ENCODE data around the gene KLRG1.

DNA sequence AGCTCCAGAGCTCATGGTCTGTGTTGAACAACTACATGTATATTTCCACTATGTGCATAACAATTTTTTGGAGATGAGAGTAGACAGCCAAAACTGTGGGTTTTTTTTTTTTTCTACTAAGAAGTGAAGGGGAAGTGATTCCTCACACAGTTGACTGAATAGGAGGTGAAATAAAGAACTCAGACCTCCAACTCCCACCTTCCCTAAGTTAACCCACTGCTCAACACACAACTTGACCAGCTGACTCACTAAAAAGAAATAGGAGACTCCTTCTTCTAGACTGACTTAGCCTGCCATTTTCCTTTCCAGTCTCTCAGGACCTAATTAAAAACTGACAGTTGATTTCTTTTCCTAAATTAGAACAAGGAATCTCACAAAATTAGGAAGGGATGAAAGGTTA, 41.6 kb upstream of the KLRG1 start:
- TF ChIP-seq MAX (IDR thresholded peaks at IDR 0.05; ENCODE audit: low read depth, low read length) = no peak
- TF ChIP-seq, protein P1, sequence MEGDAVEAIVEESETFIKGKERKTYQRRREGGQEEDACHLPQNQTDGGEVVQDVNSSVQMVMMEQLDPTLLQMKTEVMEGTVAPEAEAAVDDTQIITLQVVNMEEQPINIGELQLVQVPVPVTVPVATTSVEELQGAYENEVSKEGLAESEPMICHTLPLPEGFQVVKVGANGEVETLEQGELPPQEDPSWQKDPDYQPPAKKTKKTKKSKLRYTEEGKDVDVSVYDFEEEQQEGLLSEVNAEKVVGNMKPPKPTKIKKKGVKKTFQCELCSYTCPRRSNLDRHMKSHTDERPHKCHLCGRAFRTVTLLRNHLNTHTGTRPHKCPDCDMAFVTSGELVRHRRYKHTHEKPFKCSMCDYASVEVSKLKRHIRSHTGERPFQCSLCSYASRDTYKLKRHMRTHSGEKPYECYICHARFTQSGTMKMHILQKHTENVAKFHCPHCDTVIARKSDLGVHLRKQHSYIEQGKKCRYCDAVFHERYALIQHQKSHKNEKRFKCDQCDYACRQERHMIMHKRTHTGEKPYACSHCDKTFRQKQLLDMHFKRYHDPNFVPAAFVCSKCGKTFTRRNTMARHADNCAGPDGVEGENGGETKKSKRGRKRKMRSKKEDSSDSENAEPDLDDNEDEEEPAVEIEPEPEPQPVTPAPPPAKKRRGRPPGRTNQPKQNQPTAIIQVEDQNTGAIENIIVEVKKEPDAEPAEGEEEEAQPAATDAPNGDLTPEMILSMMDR (IDR thresholded peaks at IDR 0.05; ENCODE audit: low read depth, low read length) = no peak

Data from NB4 (cell line).